HepG2 (cell line): ENCODE data around the gene CCDC157. TPM values are rescaled to one million over a fixed set of nuclear protein-coding genes. Genes with fewer than 3 reads are reported as not detected.

ENCODE experiments used
- ARNT2 ChIP-seq: sonication (generic); formaldehyde crosslinking; IDR thresholded peaks from 2 replicates; pipeline ENCODE4 v1.8.0; 2022; ENCODE audit warnings: mild to moderate bottlenecking, low read depth, missing genetic modification reagents, moderate library complexity
- CBFB ChIP-seq: sonication (generic); formaldehyde crosslinking; IDR thresholded peaks from 2 replicates; pipeline ENCODE4 v1.4.0; 2020; ENCODE audit warnings: missing genetic modification reagents
- CREBL2 ChIP-seq: sonication (generic); formaldehyde crosslinking; IDR thresholded peaks from 2 replicates; pipeline ENCODE4 v1.8.1; 2023; ENCODE audit warnings: missing genetic modification reagents, mild to moderate bottlenecking, borderline replicate concordance
- DRAP1 ChIP-seq: IDR thresholded peaks from 2 replicates; pipeline ENCODE4 v1.6.1; 2016; ENCODE audit warnings: missing genetic modification reagents, missing compliant biosample characterization
- HOXA7 ChIP-seq: sonication (generic); formaldehyde crosslinking; IDR thresholded peaks from 2 replicates; pipeline ENCODE4 v1.8.1; 2022; ENCODE audit warnings: mild to moderate bottlenecking, missing genetic modification reagents, moderate library complexity
- KLF13 ChIP-seq: sonication (generic); formaldehyde crosslinking; IDR thresholded peaks from 2 replicates; pipeline ENCODE4 v1.4.0; 2020; ENCODE audit warnings: mild to moderate bottlenecking, missing genetic modification reagents
- MED8 ChIP-seq: sonication (generic); formaldehyde crosslinking; IDR thresholded peaks from 2 replicates; pipeline ENCODE4 v1.8.1; 2023; ENCODE audit warnings: mild to moderate bottlenecking, missing genetic modification reagents; ENCODE audit not compliant: insufficient replicate concordance
- MYPOP ChIP-seq: sonication (generic); formaldehyde crosslinking; IDR thresholded peaks from 2 replicates; pipeline ENCODE4 v1.8.1; 2023; ENCODE audit warnings: mild to moderate bottlenecking, moderate library complexity, missing genetic modification reagents
- NCOA1 ChIP-seq: sonication (generic); formaldehyde crosslinking; IDR thresholded peaks from 2 replicates; pipeline ENCODE4 v1.9.0; 2021; ENCODE audit warnings: missing genetic modification reagents
- NPAS2 ChIP-seq: sonication (generic); formaldehyde crosslinking; IDR thresholded peaks from 2 replicates; pipeline ENCODE4 v1.8.0; 2022; ENCODE audit warnings: mild to moderate bottlenecking, missing genetic modification reagents, borderline replicate concordance
- POGZ ChIP-seq: sonication (generic); formaldehyde crosslinking; IDR thresholded peaks from 2 replicates; pipeline ENCODE4 v1.4.0; 2020; ENCODE audit warnings: mild to moderate bottlenecking, missing genetic modification reagents
- SKI ChIP-seq: fragments of 450-650 bp; IDR thresholded peaks from one replicate; pipeline ENCODE4 v1.6.1; 2018; ENCODE audit warnings: mild to moderate bottlenecking; ENCODE audit not compliant: partially characterized antibody
- SOX13 ChIP-seq, 3 experiments: fragments of 450-650 bp in 1 of 3; sonication (generic) in 1 of 3; formaldehyde crosslinking in 1 of 3; IDR thresholded peaks in 2 of 3; conservative IDR thresholded peaks in 1 of 3; 2 replicates each; pipeline versions ENCODE4 v1.5.0 to v1.6.1; 2016 to 2020; ENCODE audit warnings: antibody characterized with exemption in 1 of 3, mild to moderate bottlenecking in 1 of 3, missing compliant biosample characterization in 1 of 3, missing genetic modification reagents in 1 of 3, moderate library complexity in 1 of 3
- SP4 ChIP-seq: sonication (generic); formaldehyde crosslinking; IDR thresholded peaks from 2 replicates; pipeline ENCODE4 v1.8.1; 2023; ENCODE audit warnings: mild to moderate bottlenecking, missing genetic modification reagents
- TERF1 ChIP-seq: sonication (generic); formaldehyde crosslinking; IDR thresholded peaks from 2 replicates; pipeline ENCODE4 v1.8.0; 2022; ENCODE audit warnings: mild to moderate bottlenecking, missing genetic modification reagents, moderate library complexity
- TSC22D2 ChIP-seq: sonication (generic); formaldehyde crosslinking; IDR thresholded peaks from 2 replicates; pipeline ENCODE4 v1.5.1; 2020; ENCODE audit warnings: missing genetic modification reagents, mild to moderate bottlenecking, borderline replicate concordance
- ZIK1 ChIP-seq: sonication (generic); formaldehyde crosslinking; IDR thresholded peaks from 2 replicates; pipeline ENCODE4 v1.5.0; 2020; ENCODE audit warnings: mild to moderate bottlenecking, low read depth, missing genetic modification reagents, borderline replicate concordance
- ZMAT3 ChIP-seq: sonication (generic); formaldehyde crosslinking; conservative IDR thresholded peaks from 2 replicates; pipeline ENCODE4 v1.7.0; 2021; ENCODE audit warnings: missing genetic modification reagents
- ZNF207 ChIP-seq: fragments of 450-650 bp; IDR thresholded peaks from 2 replicates; pipeline ENCODE4 v1.6.1; 2016; ENCODE audit warnings: antibody characterized with exemption, borderline replicate concordance
- ZNF30 ChIP-seq: sonication (generic); formaldehyde crosslinking; IDR thresholded peaks from 2 replicates; pipeline ENCODE4 v1.5.0; 2020; ENCODE audit warnings: mild to moderate bottlenecking, missing genetic modification reagents
- ZNF317 ChIP-seq: sonication (generic); formaldehyde crosslinking; IDR thresholded peaks from 2 replicates; pipeline ENCODE4 v1.5.0; 2020; ENCODE audit warnings: mild to moderate bottlenecking, missing genetic modification reagents
- ZNF430 ChIP-seq: sonication (generic); formaldehyde crosslinking; IDR thresholded peaks from 2 replicates; pipeline ENCODE4 v1.9.0; 2021; ENCODE audit warnings: mild to moderate bottlenecking, missing genetic modification reagents
- ZNF574 ChIP-seq: sonication (generic); formaldehyde crosslinking; IDR thresholded peaks from 2 replicates; pipeline ENCODE4 v1.4.0; 2020; ENCODE audit warnings: missing genetic modification reagents
- ZNF709 ChIP-seq: sonication (generic); formaldehyde crosslinking; IDR thresholded peaks from 2 replicates; pipeline ENCODE4 v1.5.0; 2020; ENCODE audit warnings: mild to moderate bottlenecking, missing genetic modification reagents
- polyA plus RNA-seq, 8 experiments: library from polyadenylated mRNA; depleted of rRNA in 3 of 8; stranded (reverse) in 7 of 8; unstranded in 1 of 8; fragments of >200 nt; fragmentation: Illumina TruSeq in 4 of 8; extraction: Trizol in 4 of 8; gene quantifications; 2 replicates each; pipeline versions ENCODE4 v1.2.1 to v1.2.3, GENCODE V29; 2011 to 2016; ENCODE audit warnings: low read depth in 4 of 8, missing spikeins in 1 of 8, mixed read lengths in 1 of 8; ENCODE audit not compliant: insufficient read depth in 1 of 8
- total RNA-seq, 5 experiments: library from RNA; depleted of rRNA; stranded (reverse); fragments of >200 nt; fragmentation: Illumina TruSeq; extraction: Trizol; gene quantifications; 2 replicates each; pipeline ENCODE4 v1.2.3, GENCODE V29; 2016; ENCODE audit warnings: low read depth in 1 of 5

The CCDC157 gene
- total and polyA plus RNA-seq, 2 of the 13 experiments (the other 11 are each of a cell fraction or from before 2014, with no cell fraction given): 1.4 to 1.6 TPM

GRCh38 chr22:30356449-30357235 is at the start of gene CCDC157, which contains the start of gene SF3A1 (continued):
- no peak for TF ChIP-seq HOXA7
- TF ChIP-seq TERF1 (CRISPR knock-in tag): no peak
- TF ChIP-seq CBFB (CRISPR knock-in tag): peak; percentile 85
- TF ChIP-seq ZIK1: no peak
- TF ChIP-seq ZNF207: no peak
- peak; percentile 91 for TF ChIP-seq ARNT2 (CRISPR knock-in tag)
- TF ChIP-seq SOX13 (IDR thresholded peaks at IDR 0.05): no peak
- TF ChIP-seq SOX13 (CRISPR knock-in tag; conservative IDR thresholded peaks at IDR 0.05 in 1 of 2, IDR thresholded peaks at IDR 0.05 in 1 of 2): peak in 1 of 2 experiments; percentile 32; a peak in 1 of 4 replicates
- TF ChIP-seq DRAP1 (CRISPR knock-in tag): peak; percentile 38; the same call in 1 of the 2 replicates
- TF ChIP-seq ZNF709 (CRISPR knock-in tag): peak; percentile 85; the same call in 1 of the 2 replicates
- no peak for TF ChIP-seq KLF13 (CRISPR knock-in tag)
- TF ChIP-seq MYPOP (CRISPR knock-in tag): peak; percentile 66
- TF ChIP-seq SP4: peak; percentile 71; the same call in 1 of the 2 replicates
- peak; percentile 93 for TF ChIP-seq POGZ (CRISPR knock-in tag)
- TF ChIP-seq MED8 (CRISPR knock-in tag): peak; percentile 46
- no peak; the same call in 1 of the 2 replicates for TF ChIP-seq NCOA1
- no peak for TF ChIP-seq ZNF430 (CRISPR knock-in tag)
- peak; percentile 95 for TF ChIP-seq ZNF574
- TF ChIP-seq ZNF30: no peak
- peak; percentile 81; the same call in 1 of the 2 replicates for TF ChIP-seq TSC22D2 (CRISPR knock-in tag)
- TF ChIP-seq NPAS2: no peak
- peak; percentile 70; the same call in 1 of the 2 replicates for TF ChIP-seq ZNF317 (CRISPR knock-in tag)
- TF ChIP-seq ZMAT3 (CRISPR knock-in tag): peak; percentile 75; the same call in 1 of the 2 replicates
- TF ChIP-seq CREBL2 (CRISPR knock-in tag): peak; percentile 98; the same call in 1 of the 2 replicates
- TF ChIP-seq SKI: no peak
